ENCODE results near the gene FGF11.

The FGF11 gene

GRCh38 chr17:7408252-7408727 is 31.0 kb upstream of the FGF11 start:
- no peak for DNase-seq (ENCODE audit: low spot score)

GRCh38 chr17:7408863-7409262 is 30.4 kb upstream of the FGF11 start:
- DNase-seq (ENCODE audit: low spot score): no peak

DNA sequence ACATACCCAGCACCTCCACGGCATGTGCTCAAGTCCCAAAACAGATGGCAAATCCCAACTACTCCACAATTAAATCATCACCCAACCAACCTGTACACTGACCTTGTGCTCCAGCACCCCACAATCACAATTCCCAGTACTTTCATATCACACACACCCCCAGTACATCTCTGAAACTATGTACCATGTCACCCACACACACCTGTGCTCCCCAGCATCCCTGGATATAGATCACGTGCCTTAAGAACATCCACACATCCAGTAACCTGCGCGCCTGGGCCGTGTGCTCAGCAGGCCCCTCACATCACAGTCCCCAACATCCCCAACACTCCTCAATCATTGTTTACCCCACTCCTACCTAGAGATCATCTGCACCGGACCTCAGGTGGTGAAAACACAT is 29.6 kb upstream of the FGF11 start:
- DNase-seq (ENCODE audit: low spot score): no peak

DNA sequence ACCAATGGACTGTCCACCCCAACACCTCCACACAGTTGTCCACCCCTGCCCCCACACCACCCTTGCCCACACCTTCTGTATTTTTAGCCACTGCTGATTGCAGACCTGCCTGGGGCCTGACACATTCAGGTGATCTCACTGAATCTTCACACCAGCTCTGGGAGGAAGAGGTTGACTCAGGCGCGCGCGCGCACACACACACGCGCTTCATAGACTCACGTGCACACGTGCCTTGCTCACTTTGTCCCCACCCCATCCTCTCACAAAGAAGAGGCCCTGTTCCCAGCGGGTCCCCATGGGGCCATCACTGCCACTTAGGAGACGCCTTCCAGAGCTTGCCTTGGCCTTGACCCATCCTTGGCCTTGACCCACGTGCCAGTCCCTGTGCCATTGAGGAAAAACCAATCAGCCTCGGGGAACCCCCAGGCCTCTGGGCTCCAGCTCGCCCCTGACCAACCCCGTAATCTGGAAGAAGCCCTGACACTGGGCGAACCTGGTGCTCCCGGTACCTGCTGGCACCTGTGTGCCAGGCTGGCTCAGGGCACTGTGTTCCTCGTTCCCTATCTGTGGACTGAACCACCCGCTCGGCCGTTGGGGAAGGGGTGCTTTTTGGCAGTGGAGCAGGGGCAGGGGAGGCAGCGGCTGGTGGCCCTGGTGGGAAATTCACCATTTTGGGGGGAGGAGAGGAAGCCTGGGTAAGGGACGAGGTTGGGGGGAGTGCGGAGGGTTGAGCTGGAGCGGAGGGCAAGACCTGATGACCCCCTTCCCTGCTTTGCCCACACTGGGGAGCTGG is 28.5 kb upstream of the FGF11 start:
- no peak for DNase-seq (ENCODE audit: low spot score)

DNA sequence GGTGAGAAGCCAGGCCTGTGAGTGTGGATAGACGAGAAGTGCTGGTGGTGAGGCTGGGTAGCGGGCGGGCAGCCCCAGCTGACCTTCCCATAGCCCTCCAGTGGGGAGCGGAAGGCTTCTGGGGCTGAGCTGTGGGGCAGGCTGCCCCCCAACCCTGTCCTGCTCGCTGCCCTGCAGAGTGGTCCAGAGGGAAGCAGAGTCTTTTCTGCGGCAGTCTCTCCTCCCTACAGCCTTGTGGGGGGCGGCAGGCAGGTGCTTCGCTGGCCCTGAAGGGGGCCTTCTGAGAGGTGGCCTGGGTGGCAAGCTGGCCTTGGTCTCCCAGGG is 27.9 kb upstream of the FGF11 start:
- no peak for DNase-seq (ENCODE audit: low spot score)

DNA sequence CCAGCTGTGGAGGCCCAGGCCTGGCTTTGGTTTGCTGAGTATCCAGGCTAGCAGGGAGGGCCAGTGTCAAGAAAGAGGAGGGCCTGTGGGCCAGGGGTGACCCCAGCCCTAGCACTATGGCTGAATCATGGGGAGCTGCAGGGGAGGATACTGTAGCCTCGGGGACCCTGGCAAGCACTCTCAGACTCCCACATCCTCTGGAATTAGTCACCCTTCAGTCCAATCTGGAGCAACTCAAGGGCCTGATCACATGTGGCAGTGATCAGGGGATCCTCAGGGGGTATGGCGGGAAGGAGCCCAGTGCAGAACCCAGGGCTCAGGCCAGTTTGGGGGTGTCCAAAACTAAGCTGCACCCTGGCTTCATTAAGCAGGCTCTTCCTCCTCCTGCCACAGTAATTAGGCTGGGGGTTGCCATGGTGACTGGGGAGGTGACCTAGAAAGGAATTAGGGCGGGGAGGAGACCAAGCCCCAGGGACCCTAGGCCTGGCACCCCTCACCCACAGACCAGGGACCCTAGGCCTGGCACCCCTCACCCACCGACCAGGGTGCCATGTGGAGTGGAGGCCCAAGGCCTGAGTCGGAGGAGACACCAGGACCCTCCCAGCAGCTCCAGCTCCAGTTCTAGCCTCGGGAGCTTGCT is 25.8 kb upstream of the FGF11 start:
- no peak for DNase-seq (ENCODE audit: low spot score)

DNA sequence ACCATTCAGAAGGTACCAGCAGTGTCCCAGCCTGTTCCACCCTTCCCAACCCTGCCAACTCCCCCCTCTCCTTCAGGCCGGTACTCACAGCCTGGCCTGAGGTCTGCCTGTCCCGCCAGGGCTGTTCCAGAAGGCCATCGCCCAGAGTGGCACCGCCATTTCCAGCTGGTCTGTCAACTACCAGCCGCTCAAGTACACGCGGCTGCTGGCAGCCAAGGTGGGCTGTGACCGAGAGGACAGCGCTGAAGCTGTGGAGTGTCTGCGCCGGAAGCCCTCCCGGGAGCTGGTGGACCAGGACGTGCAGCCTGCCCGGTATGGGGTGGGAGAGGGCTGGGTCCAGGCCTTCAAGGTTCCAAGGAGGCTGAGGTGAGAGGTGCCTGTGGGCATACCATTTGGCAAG is 24.5 kb upstream of the FGF11 start:
- DNase-seq (ENCODE audit: low spot score): no peak

GRCh38 chr17:7415784-7416183 is 23.5 kb upstream of the FGF11 start:
- DNase-seq (ENCODE audit: low spot score): no peak

GRCh38 chr17:7416323-7416722 is 23.0 kb upstream of the FGF11 start:
- no peak for DNase-seq (ENCODE audit: low spot score)

GRCh38 chr17:7417056-7417655 is 22.2 kb upstream of the FGF11 start:
- DNase-seq (ENCODE audit: low spot score): no peak

DNA sequence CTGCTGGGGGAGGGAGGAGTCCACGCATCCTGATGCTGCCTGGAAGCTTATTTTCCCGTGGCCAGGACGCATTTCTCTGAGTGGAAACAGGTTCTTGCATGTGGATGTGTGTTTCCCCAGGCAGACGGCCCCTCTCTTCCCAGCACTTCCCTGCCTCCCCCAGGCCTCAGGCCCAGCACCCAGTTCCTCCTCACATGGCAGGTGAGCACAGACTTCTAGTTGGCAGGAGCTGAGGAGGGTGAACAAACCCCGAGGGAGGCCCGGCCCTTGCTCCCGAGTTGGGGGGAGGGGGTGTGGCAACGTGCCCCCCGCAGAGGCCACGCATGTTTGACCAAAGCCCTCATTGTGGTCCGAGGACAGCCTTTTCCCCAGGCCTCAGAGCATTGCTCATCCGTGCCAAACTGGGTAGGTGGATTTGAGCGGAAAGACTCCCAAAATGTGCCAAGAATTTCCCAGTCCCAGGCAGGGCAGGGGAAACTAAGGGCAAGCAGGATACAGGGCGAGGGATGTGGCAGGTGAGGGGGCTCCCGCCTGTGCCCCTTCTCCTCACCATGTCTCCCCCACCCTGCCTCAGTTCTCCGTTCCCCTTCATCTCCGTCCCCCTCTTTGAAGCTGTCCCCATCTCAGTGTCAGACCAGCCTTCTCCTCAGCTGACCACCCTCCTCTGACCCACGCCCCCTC is 20.7 kb upstream of the FGF11 start:
- DNase-seq (ENCODE audit: low spot score): no peak

DNA sequence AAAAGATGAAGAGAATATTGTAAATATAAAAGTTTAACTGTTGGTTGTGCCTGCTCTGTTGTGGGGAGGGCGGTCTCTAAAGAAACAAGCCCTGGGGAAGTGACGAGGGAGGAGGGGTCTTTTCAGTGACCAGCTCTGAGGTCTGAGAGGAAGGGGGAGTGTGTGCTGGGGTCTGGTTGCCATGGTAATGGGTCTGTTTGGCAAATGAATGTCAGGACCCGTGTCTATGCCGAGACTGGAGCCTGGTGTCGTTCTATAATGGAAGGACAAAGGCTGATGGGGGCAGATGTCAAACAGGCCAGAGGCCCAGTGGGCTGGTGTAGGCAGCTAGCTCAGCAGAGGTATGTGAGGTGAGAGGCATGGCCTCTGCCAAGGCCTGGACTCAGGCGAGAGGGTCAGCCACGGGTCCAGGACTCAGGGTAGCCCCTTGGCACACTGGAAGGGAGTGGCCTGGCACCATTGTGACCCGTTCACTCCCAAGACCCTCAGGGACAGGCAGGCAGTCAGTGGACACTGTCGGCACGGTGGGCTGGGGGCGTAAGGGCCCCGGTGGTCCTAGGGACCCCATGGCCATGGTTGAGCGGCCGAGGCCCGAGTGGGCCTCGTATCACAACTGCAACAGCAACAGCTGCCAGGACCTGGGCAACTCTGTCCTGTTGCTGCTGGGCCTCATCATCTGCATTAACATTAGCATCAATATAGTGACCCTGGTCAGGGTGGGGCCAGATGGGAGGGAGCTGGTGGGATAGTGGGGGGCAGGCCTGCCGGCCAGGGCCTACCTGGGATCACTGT is 19.3 kb upstream of the FGF11 start, which contains the start of gene SPEM1:
TSS of gene SPEM1 (plus strand) at position 506 of the 792 bp plus-strand sequence. CDS start at position 567, 61 bp downstream.
- DNase-seq (ENCODE audit: low spot score): no peak

DNA sequence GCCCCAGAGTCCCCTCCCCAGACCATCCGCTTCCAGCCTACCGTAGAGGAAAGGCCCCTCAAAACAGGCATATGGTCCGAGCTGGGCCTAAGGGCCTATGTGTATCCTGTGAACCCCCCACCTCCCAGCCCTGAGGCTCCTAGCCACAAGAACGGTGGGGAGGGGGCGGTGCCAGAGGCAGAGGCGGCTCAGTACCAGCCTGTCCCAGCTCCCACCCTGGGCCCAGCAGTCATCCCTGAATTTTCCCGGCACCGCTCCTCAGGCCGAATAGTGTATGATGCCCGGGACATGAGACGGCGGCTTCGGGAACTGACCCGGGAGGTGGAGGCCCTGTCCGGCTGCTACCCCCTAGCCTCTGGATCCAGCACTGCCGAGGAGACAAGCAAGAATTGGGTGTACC is 18.1 kb upstream of the FGF11 start:
- DNase-seq (ENCODE audit: low spot score): no peak

GRCh38 chr17:7423679-7424078 is 15.6 kb upstream of the FGF11 start:
- no peak for DNase-seq (ENCODE audit: low spot score)

DNA sequence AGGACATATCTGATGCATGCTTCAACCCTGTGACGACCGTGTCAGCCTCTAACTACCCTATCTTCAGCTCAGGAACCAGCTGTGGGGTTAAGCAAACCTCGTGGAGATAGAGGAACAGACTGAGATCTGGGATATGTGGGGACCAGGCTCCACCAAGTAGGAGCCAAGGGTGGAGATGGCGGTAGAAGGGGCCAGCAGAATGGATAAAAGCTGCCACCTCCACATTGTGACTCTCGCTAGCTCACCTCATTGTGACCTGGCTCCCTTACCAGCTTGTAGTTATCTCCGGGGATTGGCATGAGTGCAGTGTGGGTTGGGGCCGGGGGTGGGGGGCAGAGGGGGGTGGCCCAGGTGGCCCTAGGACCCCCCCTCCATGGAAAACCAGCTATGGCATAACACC is 14.0 kb upstream of the FGF11 start, which contains the start of gene SPEM2:
TSS of gene SPEM2 (plus strand) at position 301 of the 400 bp plus-strand sequence. CDS start at position 374, 73 bp downstream.
- DNase-seq (ENCODE audit: low spot score): no peak

- no peak for DNase-seq (ENCODE audit: low spot score)
Observed at GRCh38 chr17:7425756-7426155, 13.6 kb upstream of the FGF11 start.

DNA sequence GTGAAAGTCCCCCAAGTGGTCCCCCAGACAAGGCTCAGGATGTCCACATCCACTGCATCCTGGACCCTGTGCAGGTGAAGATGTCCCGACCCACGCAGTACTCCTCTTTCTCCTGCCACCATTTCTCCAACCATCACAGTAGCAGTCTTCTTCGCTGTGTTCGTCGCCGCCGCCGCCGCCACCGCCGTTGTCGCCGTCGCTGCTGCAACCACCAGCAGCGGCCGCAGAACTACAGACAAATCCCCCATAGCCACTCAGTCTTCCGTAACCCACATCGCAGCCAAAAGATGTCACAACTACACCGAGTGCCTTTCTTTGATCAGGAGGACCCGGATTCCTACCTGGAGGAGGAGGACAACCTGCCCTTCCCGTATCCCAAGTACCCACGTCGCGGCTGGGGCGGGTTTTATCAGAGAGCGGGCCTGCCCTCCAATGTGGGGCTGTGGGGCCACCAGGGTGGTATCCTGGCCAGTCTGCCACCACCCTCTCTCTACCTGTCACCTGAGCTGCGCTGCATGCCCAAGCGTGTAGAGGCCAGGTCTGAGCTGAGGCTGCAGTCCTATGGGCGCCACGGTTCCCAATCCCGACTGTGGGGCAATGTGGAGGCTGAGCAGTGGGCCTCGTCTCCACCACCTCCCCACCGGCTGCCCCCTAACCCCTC is 13.0 kb upstream of the FGF11 start:
- DNase-seq (ENCODE audit: low spot score): no peak

GRCh38 chr17:7426896-7427489 is 12.3 kb upstream of the FGF11 start:
- no peak for DNase-seq (ENCODE audit: low spot score)

DNA sequence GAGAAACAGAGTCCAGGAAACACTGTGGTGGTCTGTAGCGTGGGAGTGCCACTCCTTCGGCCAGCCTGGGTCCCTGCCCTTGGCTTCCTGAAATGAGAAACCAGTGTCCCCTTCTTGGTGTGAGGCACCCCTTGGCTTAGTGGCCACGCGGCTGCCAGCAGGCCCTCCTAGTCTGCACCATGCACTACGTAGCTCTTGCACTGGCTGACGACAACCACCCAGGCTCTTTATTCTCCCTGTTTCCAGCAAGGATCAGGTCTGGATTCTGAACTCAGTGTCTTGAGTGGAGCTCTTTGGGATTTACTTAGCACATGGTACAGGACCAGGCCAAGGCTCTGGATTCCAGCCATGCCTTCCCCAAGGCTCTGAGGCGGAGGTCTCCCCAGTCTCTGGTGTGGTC is 11.8 kb upstream of the FGF11 start:
- DNase-seq (ENCODE audit: low spot score): no peak

GRCh38 chr17:7428557-7428956 is 10.8 kb upstream of the FGF11 start, which contains the start of gene SPEM3:
Gene SPEM3, plus strand, starts transcription at chr17:7428857. Its CDS starts 46 bp downstream, at chr17:7428903.
- no peak for DNase-seq (ENCODE audit: low spot score)

DNA sequence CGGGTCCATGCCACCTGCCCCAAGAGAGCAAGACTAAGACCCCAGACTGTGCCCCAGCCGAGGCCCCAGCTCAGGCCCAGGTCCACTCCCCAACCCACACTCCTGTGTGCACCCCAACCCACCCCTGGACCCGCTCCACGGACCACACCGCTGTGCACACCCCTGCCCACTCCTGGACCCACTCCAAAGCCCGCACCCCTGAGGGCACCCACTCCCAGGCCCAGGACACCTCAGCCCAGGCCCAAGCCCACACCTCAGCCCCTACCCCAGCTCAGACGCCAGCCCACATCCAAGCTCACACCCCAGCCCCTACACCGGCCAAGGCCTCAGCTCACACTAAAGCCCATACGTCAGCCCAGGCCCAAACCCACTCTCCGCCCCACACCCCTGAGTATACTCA is 9.6 kb upstream of the FGF11 start:
- DNase-seq (ENCODE audit: low spot score): no peak

All from cerebellar cortex (tissue), 1 donor.